NCI-H1105 (cell line): Measurements from ENCODE around the gene PRDM11.

Source experiments
- DNase-seq: peaks from one replicate; lab custom pipeline; 2025; lab: John Stamatoyannopoulos, UW

PRDM11 gene

DNA sequence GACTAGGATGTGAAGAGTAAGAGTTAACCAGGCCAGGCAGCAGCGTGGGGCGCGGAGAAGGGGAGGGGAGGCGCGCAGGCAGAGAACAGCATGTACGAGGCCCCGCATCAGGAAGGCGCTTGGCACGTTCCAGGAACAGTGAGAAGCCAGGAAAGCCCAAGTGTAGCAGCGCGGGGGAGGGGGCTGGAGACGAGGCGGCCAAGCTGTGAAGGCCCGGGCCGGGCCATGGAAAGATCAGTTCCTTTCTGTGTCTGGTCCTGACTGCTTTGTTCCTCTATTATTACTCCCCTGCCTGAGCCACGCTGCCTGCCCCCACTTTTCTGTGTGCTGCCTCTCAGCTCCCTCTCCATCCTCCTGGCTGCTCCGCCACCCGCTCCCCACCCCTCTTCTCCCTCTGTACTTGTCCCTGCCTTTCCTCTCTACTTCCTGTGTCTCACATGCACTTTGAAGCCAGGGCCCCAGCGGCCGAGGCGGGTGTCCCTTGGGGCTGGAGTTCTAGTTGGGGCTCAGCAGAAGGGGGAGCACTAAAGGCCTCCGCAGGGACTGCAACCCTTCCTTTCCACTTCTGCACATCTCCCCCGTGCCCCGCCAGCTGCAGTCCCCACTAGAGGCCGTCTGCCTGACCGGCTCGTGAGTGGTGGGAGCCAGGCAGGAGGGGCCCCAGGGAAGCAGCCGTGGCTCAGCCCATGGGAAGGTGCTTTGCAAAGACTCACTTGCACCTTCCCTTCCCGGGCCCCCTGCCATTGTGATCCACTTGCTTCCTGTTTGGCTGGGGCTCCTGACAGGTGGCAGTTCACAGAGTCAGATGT is 63.7 kb downstream of the PRDM11 start:
- DNase-seq, result peak; percentile 15

DNA sequence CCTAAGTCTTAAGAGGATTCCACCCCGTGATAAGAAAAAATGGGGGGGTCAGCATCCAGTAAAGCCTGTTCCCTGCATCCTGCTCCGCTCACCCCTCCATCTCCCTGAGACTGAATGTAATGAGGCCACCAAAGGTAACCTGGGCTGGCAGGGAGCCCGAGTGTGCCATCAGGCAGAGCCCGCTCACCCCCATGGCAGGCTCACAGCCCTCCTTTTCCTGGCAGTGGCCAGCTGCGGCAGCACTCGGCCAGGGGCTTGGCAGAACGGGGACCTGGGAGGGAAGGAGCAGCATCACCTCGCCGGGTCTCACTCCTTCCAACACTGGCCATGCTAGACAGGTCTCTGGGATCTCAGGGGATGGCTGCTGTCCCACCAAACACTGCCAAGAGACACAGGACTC is 64.4 kb downstream of the PRDM11 start:
- no peak for DNase-seq

DNA sequence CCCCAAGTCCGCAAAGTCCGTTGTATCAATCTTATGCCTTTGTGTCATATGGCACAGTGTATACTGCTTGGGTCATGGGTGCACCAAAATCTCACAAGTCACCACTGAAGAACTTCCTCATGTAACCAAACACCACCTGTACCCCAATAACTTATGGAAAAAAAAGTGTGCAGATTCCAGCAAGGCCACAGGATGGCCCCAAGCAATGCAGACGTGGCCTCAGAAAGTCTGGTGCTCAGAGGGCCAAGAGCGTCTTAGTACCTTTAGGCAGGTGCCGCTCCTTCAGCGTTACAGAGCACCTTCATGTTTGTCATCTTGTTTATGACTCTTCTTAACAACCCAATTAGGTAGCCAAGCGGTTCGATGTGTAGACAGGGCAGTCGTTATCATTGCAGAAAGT is 65.3 kb downstream of the PRDM11 start:
- no peak for DNase-seq

DNA sequence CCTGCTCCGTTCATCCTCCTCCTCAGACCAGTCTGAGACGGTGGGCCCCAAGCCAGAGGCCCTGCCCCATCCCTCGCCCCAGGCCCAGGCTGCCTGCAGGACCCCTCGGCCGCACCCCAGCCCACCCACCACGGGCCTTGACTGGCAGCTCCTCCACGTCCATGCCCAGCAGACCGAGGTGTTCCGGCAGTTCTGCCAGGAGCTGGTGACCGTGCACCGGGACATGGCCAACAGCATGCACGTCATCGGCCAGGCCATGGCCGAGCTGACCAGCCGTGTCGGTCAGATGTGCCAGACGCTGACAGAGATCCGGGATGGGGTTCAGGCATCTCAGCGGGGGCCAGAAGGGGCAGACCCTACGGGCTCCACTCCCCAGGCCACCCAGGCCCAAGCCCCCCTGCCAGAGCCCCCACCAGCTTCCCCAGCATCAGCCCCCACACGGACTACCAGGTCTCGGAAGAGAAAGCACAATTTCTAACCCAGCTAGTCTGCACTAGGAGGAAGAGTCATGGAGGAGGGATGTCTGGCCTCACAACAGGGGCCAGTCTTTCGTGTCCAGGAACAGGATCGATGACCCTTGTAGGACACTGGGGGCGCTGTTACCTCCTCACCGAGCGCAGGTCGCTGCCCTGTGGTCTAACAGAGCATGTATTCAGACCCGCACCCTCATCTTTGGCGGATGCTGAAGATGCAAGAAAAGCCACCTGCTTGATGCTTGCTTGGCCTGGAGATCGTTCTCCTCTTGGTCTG is 66.3 kb downstream of the PRDM11 start:
- no peak for DNase-seq

DNA sequence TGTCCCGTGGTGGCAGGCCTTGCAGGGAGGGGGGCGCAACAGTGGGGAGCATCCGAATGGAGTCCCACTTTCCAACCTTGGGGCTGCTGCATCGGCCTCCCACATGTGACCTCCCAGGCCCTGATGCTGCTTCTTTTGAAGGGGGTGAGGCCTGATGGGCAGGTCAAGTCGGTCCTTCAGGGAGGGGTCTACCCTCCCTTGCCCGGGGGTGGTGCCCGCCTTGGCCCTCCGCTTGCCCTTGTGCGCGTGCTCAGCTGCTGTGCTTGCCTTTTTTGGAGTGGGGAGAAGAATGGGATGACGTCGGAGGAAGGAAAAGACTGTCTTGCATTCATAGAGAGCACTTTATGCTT is 66.9 kb downstream of the PRDM11 start:
- no peak for DNase-seq

DNA sequence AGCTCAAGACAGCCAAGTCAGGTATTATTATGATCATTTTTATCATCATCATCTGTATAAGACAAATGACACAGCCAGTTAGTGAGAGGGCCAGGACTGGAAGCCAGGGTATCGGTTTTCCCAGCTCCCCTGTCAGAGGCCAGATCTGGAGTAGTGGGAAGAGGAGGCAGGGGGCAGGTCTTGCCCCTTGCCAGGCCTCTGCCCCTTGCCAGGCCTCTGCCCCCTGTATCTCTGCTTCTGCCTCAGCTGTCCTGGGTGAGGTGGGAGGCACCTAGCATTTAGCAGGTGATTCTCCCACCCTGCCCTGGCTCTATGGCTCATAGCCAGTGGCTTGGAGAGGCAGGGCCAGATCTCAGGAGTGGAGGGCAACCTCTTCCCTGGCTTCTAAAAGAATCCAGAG is 67.3 kb downstream of the PRDM11 start:
- DNase-seq, result no peak

DNA sequence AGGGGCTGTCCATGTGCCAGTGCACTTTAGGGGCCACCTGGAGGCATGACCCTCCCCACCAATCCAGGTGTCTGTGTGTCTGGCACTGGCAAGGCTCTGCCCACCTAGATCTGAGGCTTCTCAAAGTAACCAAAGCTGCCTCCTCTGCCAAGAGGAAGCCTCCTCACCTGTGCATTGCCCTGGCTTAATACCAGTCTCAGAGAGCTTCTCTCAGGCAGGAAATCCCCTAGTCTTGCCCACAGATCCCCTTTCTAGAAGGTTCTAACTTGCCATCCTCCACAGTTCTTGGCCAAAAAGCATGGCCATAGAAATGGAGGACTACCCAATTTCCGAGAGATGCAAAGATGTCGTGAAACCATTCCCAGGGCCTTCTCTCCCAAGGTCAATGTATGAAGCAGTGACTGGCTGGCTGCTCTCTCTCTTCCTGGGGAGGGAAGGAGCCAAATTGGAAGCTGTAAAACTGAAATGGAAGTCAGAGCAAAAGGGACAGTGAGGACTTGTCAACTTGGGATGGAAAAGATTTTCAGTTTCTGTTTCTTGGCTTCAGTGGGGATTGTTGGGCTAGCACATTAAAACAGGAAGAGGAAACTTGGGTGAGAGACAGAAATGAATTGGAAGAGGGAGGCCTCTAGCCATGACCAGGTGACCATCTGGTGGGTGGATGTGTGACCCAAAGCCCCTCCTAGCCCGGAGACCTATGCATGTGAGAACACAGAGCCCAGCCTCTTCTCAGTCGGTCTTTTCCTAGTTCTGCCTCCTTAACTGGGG is 68.8 kb downstream of the PRDM11 start:
- DNase-seq, result no peak

DNA sequence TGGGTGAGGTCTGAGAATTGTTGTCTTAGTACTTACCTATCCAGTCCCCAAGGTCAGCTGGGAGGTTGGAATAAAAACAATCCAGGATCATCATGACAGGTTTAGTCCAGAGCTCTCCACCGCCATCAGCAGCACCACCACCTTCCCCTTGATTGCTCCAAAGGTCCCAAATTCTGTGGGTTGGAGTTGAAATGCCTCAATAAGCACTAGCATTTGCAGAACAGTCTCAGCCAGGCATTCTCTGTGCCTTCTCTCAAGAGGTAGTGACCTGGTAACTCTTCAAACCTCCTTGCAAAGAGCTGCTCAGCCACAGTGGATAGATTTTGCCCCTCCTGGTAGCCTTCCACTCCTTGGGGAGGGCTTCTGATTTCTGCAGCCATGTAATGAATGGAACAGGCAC is 69.6 kb downstream of the PRDM11 start:
- DNase-seq, result no peak

DNA sequence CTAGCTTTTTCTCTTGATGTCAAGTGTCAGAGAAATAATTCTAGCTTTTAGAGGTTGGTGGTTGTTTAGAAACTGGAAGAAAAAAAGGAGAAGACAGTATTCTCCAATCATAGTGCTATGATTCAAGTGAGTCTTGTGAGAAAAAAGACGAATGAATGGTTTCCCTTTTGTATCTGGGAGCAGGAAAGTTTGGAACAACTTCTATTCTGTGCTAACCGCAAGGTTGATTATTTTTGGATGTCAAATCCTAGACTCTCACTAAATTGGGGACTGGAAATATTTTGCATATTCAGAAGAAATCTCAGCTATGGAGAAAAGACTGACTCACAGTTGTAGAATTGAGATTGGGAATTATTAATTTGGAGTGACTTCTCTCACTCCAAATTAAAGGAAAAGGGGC is 70.5 kb downstream of the PRDM11 start:
- DNase-seq, result no peak

DNA sequence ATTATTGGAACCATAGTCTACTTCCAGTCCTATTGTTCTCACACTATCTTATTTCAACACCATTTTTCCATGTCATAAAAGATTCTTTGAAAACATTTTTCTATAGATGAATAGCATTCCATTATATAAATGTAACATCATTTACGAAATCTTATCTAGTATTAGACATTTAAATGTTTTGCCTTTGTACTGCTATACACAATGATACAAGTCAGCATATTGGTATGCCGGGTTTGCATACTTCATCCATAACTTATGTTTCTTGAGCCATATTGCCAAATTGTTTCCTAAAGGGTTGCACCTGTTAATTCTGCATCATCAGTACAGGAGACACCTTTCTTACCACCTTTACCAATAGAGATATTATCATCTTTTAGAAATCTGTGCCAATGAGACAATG is 71.6 kb downstream of the PRDM11 start:
- DNase-seq, result no peak

DNA sequence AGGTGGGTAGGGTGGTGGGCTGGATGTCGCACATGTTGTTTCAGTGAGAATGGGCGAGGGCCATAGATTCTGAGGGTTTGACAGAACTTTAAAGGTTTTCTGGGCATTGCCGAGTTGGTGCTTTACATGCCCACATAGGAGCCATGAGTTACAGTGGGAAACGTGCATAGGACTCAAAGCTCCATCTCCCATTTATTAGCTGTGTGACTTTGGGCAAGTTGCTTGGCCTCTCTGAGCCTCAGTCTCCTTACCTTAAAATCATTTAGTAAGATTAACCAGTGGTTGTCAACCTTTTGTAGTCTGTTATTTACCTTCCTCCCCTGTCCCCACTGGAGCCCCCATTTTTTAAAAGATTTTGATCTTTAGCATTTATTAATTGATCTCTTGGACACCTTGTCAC is 72.3 kb downstream of the PRDM11 start:
- no peak for DNase-seq

DNA sequence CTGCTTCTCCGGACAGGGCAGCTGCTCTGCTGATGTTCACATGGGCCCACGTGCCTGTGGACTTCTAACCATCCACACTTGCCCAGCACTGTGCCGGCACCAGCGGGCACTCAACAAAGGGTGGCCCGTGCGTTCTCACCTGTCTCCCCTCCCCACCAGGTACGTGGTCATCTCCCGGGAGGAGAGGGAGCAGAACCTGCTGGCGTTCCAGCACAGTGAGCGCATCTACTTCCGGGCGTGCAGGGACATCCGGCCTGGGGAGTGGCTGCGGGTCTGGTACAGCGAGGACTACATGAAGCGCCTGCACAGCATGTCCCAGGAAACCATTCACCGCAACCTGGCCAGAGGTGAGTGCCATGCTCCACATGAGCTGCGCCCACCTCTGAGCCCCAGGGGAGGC is 73.0 kb downstream of the PRDM11 start:
- no peak for DNase-seq

DNA sequence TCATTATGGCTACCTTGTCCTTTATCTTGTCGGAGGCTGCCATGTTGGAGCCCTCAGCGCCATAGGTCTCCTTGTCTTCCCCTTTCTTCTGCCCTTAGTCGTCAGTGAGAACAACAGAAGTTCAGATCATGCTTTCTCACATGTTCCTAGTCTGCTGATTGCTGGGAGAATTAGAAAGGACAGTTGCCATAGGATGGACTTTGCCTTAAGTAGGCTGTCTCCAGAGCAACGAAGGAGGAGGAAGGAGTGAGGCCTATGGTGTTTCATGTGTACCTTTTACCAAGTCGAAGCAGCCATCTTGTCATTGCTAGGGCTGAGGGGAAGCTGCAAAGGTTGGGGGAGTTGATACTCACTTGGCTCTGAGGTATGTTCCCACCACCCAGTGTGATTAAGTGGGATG is 77.1 kb downstream of the PRDM11 start:
- no peak for DNase-seq

DNA sequence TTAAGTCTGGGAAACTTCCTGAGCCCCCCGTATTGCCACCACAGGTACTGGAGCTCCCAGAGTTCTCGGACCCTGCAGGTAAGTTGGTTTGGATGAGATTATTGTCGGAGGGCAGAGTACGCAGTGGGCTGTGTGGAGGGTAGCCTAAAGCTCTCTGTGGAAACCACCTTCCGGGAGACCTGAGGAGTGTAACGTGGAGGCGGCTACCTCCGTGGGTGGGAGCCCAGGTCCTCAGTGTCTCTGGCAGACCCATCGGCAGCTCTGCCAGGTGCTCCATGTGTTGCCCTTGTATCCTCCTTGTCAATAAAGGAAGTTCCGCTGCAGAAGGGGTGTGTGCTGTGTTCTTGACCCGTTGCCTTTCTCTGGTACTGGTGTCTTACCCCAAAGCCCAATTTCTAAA is 78.3 kb downstream of the PRDM11 start:
- DNase-seq, result no peak

DNA sequence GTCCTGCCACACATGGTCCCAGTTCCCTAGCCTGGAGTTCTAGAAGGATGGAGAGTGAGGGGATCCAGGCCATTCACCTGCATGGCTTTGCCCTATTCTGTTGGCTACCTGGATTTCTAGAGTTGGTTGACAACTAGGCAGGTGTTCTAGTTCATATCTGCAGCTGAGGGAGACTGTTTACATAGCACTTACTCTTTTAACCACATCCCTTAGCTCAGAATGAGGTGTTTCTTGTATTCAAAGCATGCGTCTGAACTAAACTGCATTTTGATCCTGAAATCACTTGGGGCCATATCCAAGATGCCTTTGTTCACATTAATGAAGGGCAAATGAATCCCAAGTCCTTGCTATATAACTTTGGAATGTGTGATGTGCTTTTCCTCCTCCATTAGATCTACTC is 78.8 kb downstream of the PRDM11 start:
- no peak for DNase-seq

DNA sequence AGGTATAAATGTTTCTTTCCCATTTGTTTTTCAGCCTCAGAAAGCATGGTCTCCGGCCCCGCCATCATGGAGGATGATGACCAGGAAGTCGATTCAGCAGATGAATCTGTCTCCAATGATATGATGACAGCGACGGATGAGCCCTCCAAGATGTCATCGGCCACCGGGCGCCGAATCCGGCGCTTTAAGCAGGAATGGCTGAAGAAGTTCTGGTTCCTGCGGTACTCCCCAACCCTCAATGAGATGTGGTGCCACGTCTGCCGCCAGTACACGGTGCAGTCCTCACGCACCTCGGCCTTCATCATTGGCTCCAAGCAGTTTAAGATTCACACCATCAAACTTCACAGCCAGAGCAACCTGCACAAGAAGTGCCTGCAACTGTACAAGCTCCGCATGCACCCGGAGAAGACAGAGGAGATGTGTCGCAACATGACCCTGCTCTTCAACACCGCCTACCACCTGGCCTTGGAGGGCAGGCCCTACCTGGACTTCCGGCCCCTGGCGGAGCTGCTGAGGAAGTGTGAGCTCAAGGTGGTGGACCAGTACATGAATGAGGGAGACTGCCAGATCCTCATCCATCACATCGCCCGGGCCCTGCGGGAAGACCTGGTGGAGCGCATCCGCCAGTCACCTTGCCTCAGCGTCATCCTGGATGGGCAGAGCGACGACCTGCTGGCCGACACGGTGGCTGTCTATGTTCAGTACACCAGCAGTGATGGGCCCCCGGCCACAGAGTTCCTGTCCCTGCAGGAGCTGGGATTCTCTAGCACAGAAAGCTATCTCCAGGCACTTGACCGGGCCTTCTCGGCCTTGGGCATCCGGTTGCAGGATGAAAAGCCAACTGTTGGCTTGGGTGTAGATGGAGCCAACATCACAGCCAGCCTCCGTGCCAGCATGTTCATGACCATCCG is 79.8 kb downstream of the PRDM11 start:
- no peak for DNase-seq

DNA sequence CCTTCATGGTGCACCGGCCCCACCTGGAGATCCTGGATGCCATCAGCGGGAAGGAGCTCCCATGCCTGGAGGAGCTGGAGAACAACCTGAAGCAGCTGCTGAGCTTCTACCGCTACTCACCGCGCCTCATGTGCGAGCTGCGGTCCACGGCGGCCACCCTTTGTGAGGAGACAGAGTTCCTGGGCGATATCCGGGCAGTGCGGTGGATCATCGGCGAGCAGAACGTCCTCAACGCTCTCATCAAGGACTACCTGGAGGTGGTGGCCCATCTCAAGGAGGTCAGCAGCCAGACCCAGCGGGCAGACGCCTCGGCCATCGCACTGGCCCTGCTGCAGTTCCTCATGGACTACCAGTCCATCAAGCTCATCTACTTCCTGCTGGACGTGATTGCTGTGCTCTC is 80.5 kb downstream of the PRDM11 start:
- no peak for DNase-seq

DNA sequence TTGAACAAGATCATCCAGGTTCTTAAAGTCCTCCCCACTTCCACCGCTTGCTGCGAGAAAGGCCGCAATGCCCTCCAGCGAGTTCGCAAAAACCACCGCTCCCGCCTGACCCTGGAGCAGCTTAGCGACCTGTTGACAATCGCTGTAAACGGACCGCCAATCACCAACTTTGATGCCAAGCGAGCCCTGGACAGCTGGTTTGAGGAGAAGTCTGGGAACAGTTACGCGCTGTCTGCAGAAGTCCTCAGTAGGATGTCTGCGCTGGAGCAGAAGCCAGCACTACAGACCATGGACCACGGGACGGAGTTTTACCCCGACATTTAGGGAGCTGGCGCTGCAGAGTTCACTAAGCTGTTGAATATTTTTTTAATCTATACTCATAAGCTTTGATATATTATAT is 81.4 kb downstream of the PRDM11 start:
- DNase-seq, result no peak

DNA sequence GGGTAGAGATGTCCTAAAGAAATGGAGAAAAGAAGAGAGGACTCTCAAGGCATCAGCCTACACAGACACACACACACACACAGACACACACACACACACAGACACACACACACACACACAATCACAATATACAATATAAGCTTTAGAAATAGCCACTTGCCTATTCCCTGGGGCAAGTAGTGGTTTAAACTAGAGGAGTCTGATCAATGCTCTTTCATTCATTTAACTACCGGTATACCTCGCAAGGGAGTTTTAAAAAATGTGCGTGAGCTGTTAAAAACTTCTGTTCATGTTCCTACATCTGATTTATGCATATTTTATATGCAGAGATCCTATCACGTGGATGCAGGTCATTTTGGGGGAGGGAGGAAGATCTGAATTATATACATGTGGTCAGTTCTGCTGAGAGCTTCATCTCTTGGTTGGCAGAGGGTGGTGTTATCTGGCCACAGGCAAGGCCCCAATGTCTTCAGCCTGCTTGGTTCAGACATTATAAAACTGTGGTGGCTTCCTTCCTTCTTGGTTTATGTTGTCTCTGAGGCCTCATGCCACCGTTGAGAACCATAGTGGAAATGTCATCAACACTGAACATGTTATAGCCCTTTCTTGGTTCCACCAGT is 83.1 kb downstream of the PRDM11 start:
- no peak for DNase-seq

DNA sequence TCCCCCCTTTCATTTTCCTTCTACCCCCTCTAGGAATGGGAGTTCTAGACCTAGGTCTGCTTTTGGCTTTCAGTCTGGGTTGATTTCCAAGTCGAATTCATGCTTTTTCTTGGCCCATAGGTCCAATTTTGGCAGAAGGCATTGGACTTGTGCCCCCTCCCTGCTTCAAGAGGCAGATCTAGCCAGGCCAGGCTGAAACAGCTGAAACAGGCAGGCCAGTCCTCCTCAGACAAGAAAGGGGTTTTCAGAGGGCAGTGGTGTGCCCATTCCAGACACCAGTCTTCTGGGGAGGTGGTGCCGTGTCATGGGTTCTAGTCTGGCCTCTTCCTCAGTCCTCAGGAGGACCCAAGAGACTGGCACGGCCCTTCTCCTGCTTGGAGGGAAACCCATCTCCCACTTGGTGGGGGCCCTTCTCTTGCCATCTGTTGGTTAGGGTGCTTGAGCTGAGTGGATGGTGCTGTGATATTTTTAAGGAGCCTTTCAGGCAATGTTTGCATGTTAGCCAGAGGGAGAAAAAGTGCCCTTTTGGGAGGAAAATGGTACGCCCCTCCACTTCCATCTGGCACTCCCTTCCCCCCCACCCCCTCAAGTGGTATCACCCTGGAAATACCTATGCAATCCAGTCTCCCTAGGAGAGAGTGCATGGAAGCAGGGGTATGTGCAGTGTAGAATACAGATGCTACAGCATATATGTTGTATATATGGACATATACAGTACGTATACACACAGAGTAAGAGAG is 86.1 kb downstream of the PRDM11 start:
- DNase-seq, result no peak
